Bronchial epithelial cell (primary cell): ENCODE data around the gene NDP. TPM values are rescaled to one million over a fixed set of nuclear protein-coding genes. Genes with fewer than 3 reads are reported as not detected.

Experiments
- DNase-seq: peaks from one replicate; pipeline ENCODE4 v3.0.0-alpha.2; 2010; ENCODE audit warnings: low read depth
- FAIRE-seq: peaks from 2 replicates; lab custom pipeline; 2011; peaks lifted over from hg19 to GRCh38; lab: Jason Lieb, UNC
- H3K27me3 ChIP-seq: 2 replicates; pipeline ENCODE4 v1.5.1; 2011; ENCODE audit warnings: low read length; ENCODE audit not compliant: control insufficient read depth, insufficient read depth
- H3K36me3 ChIP-seq: 2 replicates; pipeline ENCODE4 v1.5.1; 2011; ENCODE audit warnings: low read length; ENCODE audit not compliant: control insufficient read depth, insufficient read depth
- H3K4me3 ChIP-seq: 2 replicates; pipeline ENCODE4 v1.5.1; 2011; ENCODE audit warnings: mild to moderate bottlenecking, low read depth, low read length, control low read depth
- total RNA-seq: library from RNA; depleted of rRNA; stranded (reverse); fragments of >200 nt; gene quantifications from 2 replicates; pipeline ENCODE4 v1.2.1, GENCODE V29; 2014
- TF ChIP-seq, protein P1 (sequence below): IDR thresholded peaks from 2 replicates; pipeline ENCODE4 v1.5.1; 2011; ENCODE audit warnings: mild to moderate bottlenecking, moderate library complexity, low read length, control low read depth, inconsistent platforms; ENCODE audit not compliant: insufficient read depth, severe bottlenecking

NDP gene
- total RNA-seq, 1 donor from 2014 or later: not detected

DNA sequence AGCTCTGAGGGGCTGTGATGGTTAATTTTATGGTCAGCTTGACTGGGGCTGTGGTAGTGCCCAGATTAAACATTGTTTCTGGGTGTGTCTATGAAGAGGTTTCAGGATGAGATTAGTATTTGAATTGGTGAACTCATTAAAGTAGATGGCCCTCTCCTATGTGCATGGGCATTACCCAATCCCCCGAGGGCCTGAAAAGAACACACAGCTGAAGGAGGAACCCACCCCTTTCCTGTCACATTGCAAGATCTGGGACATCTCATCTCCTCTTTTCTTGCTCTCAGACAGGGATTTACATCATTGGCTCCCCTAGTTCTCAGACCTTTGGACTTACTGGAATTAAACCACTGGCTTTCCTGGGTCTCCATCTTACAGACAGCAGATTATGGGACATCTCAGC lies 29.4 kb upstream of the NDP start:
- DNase-seq (no peak), FAIRE-seq (no peak)
- Histone ChIP-seq H3K36me3 (no peaks in the 10 kb centered on the region), H3K4me3 (no peak overlapping the region), H3K27me3 (no peaks in the 10 kb centered on the region)
- TF ChIP-seq, protein P1, sequence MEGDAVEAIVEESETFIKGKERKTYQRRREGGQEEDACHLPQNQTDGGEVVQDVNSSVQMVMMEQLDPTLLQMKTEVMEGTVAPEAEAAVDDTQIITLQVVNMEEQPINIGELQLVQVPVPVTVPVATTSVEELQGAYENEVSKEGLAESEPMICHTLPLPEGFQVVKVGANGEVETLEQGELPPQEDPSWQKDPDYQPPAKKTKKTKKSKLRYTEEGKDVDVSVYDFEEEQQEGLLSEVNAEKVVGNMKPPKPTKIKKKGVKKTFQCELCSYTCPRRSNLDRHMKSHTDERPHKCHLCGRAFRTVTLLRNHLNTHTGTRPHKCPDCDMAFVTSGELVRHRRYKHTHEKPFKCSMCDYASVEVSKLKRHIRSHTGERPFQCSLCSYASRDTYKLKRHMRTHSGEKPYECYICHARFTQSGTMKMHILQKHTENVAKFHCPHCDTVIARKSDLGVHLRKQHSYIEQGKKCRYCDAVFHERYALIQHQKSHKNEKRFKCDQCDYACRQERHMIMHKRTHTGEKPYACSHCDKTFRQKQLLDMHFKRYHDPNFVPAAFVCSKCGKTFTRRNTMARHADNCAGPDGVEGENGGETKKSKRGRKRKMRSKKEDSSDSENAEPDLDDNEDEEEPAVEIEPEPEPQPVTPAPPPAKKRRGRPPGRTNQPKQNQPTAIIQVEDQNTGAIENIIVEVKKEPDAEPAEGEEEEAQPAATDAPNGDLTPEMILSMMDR: no peak

GRCh38 chrX:43998374-43998773 lies 25.2 kb upstream of the NDP start:
- H3K4me3 ChIP-seq: no peak overlapping the region
- FAIRE-seq: no peak
- peak; percentile 72 for DNase-seq
- TF ChIP-seq, protein P1: no peak
- H3K36me3 ChIP-seq: no peaks in the 10 kb centered on the region
- no peaks in the 10 kb centered on the region for H3K27me3 ChIP-seq

DNA sequence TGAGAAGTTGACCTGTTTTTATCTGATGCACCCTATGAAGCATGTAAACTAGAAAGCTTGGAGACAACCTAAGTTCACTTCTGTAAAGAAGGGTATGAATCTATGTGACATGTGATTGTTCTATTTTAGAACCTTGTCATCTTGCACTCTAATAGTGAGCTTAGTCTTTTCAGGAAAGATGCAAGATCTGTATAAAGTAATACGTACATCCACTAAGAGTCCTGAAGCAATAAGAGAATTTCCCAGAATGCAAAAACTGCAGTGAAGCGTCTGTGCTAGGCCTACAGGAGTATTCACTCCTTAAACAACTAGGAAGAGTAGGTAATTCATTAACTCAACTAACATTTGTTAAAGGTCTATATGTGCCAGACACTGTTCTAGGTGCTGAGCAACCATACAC lies 23.3 kb upstream of the NDP start:
- Histone ChIP-seq H3K27me3 (no peaks in the 10 kb centered on the region), H3K4me3 (no peak overlapping the region), H3K36me3 (no peaks in the 10 kb centered on the region)
- TF ChIP-seq, protein P1: no peak
- DNase-seq: no peak
- no peak for FAIRE-seq

DNA sequence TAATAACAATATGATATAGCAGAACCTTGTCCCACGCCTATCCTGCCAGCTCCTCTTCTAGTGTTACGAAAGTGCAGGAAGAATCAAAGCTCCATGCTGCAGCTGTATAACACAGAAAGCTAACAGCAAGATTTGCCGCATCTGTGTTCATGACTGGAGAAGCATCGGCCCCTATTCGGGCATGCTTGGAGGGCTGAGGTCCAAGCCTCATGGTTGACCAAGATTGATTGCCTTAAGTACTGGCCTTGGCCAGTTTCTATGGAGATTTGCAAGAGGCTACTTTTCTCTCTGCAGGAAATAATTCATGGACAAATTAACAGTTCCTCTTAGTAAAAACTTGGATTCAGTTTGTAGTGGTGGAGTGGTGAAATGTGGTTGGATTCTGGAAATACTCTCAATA lies 12.9 kb upstream of the NDP start:
- FAIRE-seq (no peak), DNase-seq (no peak)
- Histone ChIP-seq H3K4me3 (no peak overlapping the region), H3K36me3 (no peaks in the 10 kb centered on the region), H3K27me3 (no peaks in the 10 kb centered on the region)
- TF ChIP-seq, protein P1: no peak

DNA sequence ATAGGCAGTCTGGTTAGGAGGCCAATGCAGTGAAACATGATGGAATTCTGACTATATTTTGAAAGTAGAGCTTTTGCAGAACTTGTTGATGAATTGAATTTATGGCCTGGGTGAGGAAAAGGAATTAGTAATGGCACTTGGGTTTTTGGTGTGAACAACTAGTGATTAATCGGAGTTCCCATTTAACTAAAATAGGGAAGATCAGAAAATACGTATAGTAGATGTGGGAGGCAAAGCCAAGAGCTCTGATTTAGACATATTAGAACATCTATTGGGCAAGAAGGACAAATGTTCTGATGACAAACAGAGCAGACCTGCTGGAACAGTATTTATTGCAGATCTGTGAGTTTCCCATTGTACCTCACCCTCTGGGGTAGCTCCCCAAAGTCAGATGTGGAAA lies 12.3 kb upstream of the NDP start:
- H3K27me3 ChIP-seq: no peaks in the 10 kb centered on the region
- FAIRE-seq (no peak), DNase-seq (no peak)
- no peaks in the 10 kb centered on the region for H3K36me3 ChIP-seq
- TF ChIP-seq, protein P1: no peak
- no peak overlapping the region for H3K4me3 ChIP-seq

- no peaks in the 10 kb centered on the region for H3K36me3 ChIP-seq
- H3K27me3 ChIP-seq: no peaks in the 10 kb centered on the region
- H3K4me3 ChIP-seq: no peak overlapping the region
- DNase-seq: no peak
- TF ChIP-seq, protein P1: no peak
- FAIRE-seq: no peak
Observed at GRCh38 chrX:43978226-43978625, 5.0 kb upstream of the NDP start.
